DND-41 (cell line): Measurements from ENCODE around the gene MGAT4B.

Experiments
- EZH2 ChIP-seq: IDR thresholded peaks from 3 replicates; pipeline ENCODE4 v1.6.1; 2012; ENCODE audit warnings: borderline replicate concordance, low read depth, mild to moderate bottlenecking, moderate library complexity, low read length, inconsistent platforms; ENCODE audit not compliant: severe bottlenecking
- TF ChIP-seq, protein P1 (sequence below): IDR thresholded peaks from 2 replicates; pipeline ENCODE4 v1.5.1; 2012; ENCODE audit warnings: borderline replicate concordance, low read length, moderate library complexity, mild to moderate bottlenecking; ENCODE audit not compliant: poor library complexity, severe bottlenecking; ENCODE audit errors: extremely low read depth

DNA sequence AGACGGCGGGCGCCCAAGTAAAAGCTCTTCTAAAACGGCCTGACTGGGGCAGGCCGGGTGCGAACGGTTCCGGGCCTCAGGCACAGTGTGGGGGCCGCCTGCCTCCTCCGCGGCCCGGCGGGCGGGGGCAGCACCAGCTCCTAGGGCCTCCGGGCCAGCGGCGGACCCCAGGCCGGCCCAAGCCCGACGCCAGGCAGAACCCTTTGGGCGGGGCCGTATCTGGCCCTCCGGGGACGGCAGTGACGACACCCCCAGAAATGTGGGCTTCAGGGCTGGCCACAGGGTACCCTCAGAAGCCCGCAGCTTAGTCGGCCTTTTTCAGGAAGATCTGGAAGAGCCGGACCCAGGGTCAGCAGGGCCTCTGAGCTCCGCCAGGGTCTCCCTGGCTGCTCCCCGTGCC, 8.9 kb downstream of the MGAT4B start:
- TF ChIP-seq, protein P1, sequence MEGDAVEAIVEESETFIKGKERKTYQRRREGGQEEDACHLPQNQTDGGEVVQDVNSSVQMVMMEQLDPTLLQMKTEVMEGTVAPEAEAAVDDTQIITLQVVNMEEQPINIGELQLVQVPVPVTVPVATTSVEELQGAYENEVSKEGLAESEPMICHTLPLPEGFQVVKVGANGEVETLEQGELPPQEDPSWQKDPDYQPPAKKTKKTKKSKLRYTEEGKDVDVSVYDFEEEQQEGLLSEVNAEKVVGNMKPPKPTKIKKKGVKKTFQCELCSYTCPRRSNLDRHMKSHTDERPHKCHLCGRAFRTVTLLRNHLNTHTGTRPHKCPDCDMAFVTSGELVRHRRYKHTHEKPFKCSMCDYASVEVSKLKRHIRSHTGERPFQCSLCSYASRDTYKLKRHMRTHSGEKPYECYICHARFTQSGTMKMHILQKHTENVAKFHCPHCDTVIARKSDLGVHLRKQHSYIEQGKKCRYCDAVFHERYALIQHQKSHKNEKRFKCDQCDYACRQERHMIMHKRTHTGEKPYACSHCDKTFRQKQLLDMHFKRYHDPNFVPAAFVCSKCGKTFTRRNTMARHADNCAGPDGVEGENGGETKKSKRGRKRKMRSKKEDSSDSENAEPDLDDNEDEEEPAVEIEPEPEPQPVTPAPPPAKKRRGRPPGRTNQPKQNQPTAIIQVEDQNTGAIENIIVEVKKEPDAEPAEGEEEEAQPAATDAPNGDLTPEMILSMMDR = no peak
- no peak for TF ChIP-seq EZH2
